GM12865 (cell line): ENCODE data around the gene PDE4D.

Experiments used
- DNase-seq: peaks from one replicate; pipeline ENCODE4 v3.0.0; 2010; ENCODE audit warnings: low read depth
- H3K4me3 ChIP-seq: 2 replicates; pipeline ENCODE4 v1.5.1; 2011; ENCODE audit warnings: mild to moderate bottlenecking, low read depth, low read length, control low read depth
- CTCF ChIP-seq: IDR thresholded peaks from 2 replicates; pipeline ENCODE4 v1.5.1; 2011; ENCODE audit warnings: low read length, control low read depth, low read depth, inconsistent platforms; ENCODE audit not compliant: insufficient read depth; ENCODE audit errors: missing control alignments

PDE4D gene

GRCh38 chr5:59583810-59584562 lies 309.5 kb downstream of the PDE4D start:
- DNase-seq = no peak
- TF ChIP-seq CTCF = no peak
- no peak overlapping the region for H3K4me3 ChIP-seq

DNA sequence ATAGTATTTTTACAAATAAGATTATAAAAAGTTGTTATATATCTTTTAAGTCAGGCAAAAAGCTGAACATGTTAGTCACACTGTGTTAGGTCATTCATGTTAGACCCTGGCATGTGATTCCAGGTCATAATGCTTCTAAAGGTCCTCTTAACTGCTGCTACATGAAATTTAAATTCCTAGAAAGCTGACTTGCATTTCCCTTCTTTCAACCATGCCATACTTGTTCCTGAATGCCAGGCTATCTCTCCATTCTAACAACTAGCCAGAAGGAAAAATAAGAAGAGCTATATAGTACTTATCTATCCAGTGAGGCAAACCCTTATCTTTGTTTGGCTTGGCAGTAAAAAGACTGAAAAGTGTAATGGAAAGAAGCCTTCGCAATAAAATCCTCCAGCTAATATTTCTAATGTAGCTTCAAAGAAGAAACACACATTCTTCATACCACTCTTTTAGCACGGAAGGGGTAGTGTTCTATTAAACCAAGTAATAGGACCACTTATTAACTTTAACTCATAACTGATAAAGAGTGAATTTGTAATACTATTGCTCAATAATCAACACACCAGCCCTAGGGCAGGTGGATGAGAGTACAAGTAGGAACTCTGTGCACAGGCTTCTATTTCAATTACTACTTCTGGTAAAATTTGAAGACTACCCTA lies 310.2 kb downstream of the PDE4D start:
- no peak overlapping the region for H3K4me3 ChIP-seq
- DNase-seq = no peak
- no peak for TF ChIP-seq CTCF

DNA sequence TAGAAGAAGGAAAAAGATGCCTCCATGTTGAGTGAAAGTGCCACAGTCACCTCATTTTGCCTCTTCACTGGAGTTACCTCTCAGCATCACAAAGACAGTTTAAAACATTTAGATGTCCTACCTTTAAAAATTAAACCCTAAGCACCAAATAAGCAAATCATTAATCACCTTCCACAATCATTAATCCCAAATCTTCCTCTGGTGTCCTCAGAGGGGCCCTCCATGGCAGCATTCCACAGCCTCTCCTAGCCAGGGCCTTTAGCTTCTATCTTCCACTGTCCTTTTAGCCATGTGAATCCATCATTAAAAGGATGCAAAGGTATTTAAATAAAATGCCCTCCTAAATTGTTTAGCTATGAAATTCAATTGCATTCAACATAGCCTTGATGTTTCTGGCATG lies 310.8 kb downstream of the PDE4D start:
- no peak for DNase-seq
- no peak overlapping the region for H3K4me3 ChIP-seq
- no peak for TF ChIP-seq CTCF

DNA sequence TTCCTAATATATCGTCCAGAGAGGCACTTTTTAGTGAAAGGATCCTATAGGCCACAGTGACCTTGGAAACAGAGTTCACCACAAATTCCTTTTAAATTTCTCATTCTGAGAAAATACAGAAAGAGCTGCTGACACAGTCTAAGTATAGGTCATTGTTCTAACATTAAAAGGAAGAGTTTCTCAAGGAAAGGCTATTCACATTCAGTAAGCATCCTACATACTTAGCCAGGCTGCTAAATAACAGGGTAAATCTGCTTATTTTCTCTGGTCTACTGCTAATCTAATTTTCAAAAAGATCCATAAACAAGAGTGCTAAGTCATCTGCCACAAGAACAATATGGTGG lies 313.7 kb downstream of the PDE4D start:
- no peak for DNase-seq
- H3K4me3 ChIP-seq = no peak overlapping the region
- TF ChIP-seq CTCF = no peak

GRCh38 chr5:59579101-59579823 lies 314.3 kb downstream of the PDE4D start:
- no peak for TF ChIP-seq CTCF
- no peak for DNase-seq
- no peak overlapping the region for H3K4me3 ChIP-seq

DNA sequence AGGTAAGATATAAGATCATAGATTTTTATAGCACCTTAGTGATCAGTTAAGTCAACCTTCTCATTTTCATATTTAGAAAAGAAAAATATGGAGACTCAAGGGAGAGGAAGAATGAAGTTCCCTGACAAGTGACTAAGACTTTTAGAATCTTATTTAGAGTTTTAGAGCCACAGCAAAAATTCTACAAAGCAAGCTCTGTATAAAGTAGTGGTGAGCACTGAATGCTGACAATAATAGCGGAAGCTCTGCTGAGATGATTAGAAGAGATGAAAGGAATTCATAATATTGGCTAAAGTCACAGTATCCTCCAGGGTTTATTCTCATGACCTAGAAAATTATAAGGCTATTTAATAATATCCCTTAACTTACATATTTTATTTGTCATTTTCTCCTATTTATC lies 316.0 kb downstream of the PDE4D start:
- no peak for DNase-seq
- no peak overlapping the region for H3K4me3 ChIP-seq
- TF ChIP-seq CTCF = no peak
